HG03575 (cell line): Measurements from ENCODE around the gene IRX1.

Experiments used
- ATAC-seq: cut with Tn5 transposase; IDR thresholded peaks from one replicate; pipeline ENCODE4 v1.9.1; 2021; ENCODE audit not compliant: unreplicated experiment, insufficient number of reproducible peaks, low FRiP score; ENCODE audit errors: extremely low read depth

IRX1 gene

GRCh38 chr5:3595006-3595961 is at the start of gene IRX1:
Gene IRX1 (plus strand): TSS chr5:3595832. CDS start chr5:3596106, 274 bp downstream.
- ATAC-seq = no peak

- ATAC-seq = no peak
Measured at GRCh38 chr5:3546028-3546427, 49.6 kb upstream of the IRX1 start.

DNA sequence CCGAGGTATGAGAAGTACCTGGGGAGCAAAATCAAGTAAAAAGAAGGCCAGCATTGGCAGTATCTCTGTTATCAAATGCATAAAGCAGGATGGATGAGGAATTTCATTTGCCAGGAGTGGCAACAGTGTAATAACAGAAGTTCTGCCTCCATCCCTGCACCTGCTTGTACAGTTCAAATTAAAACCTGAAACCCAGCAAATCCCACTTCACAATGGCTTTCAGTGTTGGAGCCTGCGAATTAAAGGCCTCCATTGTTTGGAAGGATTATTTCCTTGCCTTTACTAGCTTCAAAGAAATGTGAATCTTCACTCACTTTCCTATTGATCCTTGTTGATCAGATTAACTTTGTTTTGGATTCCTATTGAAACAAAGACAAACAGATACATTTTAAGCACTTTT is 31.5 kb upstream of the IRX1 start:
- ATAC-seq = no peak

GRCh38 chr5:3564827-3565518 is 30.7 kb upstream of the IRX1 start:
- no peak for ATAC-seq

DNA sequence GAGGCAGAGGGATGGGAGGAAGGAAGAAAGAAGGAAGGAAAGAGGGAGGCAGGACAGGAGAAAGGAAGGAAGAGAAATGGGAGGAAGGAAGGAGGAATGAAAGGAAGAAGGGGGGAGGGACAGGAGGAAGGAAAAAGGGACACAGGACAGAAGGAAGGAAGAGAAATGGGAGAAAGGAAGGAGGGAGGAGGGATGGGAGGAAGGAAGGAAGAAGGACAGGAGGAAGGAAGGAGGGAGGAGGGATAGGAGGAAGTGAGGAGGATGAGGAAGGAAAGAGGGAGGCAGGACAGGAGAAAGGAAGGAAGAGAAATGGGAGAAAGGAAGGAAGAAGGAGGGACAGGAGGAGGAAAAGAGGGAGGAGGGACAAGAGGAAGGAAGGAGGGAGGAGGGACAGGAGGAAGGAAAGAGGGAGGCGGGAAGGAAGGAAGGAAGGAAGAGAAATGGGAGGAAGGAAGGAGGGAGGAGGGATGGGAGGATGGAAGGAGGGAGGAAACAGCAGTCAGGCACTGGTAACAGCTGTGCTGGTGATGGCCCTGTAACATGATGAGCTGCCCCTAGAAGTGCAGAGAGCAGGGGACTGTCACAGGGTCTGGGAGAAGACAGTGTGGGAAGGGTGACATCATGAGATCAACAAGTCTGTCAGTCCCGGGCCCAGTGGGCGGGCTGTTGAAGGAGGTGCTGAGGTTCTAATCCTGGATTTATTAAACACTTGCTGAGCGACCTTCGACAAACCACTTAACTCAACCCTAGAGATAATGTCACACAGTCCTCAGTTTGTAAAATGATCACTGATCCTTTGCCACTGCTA is 10.7 kb upstream of the IRX1 start:
- ATAC-seq = no peak

DNA sequence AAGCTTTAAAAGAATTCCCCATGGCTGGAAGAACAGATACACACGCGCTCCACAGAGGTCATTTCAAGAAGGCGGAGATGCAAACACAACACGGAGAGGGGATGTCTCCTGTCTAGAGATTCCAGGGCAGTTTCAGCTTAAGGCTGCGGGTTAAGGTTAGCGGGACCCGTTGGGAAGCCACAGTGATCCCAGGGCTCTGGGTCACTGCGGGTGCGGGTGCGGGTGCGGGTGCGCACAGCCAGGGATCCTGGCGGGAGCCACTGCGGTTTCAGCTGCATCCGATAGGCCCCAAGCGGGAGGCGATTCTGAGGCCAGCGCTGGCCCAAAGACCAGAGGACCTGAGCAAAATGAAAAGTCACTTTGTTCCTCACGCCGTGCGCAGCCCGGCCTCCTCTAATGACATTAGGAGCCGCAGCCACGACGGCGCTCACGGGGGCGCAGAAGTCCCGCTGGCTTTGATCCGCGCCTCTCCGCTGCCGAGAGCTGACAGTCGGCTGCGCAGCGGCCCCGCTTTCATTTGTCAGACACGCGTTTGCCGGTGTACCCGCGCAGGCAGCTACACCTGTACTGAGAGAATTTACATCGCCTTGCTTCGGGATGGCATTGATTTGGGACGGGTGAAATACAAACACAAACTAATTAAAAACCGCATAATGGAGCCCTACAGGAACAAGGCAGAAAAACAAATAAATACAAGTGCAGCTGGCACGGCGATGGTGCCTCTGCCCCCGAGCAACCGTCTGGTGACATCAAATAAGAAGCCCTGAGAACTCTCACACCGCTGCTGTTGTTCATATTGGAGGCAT is 5.3 kb upstream of the IRX1 start:
- no peak for ATAC-seq

- no peak for ATAC-seq
Measured at GRCh38 chr5:3590967-3591900, 4.4 kb upstream of the IRX1 start.

- ATAC-seq = no peak
Measured at GRCh38 chr5:3592298-3592697, 3.3 kb upstream of the IRX1 start.

DNA sequence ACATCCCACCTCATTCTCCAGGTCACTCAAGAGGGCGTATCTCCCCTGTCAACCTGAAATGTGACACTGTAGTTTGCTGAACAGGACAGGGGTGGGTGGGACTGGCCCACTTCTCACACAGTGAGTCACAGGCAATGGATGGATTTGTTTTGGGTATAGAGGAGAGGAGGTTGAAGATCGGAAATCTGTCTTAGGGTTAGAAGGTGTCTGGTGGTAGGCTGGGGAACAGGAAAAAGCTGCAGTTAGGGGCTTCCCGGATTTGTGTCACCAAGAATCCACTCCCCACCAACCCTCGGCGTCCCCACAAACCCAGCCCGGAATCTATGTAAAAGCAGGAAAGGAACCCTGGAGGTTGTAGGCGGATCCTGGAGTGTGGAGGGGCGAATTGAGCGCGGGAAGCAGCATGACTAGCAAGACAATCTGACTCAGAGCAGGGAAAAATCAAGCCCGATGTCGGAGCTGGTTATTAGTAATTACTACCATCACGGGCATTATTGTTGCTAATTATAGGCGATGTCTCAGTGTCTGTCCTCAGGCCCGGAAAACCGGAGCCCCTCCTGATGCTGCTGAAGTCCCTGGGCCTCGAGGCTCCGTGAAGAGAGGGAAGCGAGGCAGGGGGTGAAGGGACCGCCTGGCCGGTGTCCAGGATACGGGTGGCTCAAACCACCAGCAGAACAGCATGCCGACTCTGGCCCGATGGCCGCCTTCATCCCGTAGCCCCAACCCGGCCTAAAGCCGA is 1.7 kb upstream of the IRX1 start:
- ATAC-seq = no peak

DNA sequence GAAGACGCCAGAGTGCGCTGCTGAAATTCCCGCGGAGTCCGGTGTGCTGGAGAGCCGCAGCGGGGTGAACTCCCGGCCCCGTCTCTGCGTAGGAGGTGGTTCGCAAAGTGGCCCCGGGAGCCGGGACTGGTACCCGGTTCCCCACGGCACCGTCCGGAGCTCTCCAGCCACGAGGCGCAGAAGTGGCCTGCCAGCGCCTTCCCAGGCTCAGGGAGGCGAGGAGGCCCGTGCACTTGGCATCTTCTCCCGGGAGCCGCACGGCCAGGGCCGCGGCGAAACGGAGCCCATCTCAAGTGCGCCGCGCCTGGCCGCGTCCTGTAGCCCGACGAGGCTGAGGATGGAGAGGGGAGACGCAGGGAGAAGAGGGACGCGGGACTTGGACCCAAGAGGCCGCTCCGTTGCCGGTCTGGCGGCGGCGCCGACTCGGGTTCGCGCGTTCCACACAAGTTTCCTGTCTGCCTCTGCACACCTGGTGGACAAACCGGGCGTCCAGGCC is 1.1 kb upstream of the IRX1 start:
- no peak for ATAC-seq

GRCh38 chr5:3596261-3596825 is 711 bp downstream of the IRX1 start:
- no peak for ATAC-seq

DNA sequence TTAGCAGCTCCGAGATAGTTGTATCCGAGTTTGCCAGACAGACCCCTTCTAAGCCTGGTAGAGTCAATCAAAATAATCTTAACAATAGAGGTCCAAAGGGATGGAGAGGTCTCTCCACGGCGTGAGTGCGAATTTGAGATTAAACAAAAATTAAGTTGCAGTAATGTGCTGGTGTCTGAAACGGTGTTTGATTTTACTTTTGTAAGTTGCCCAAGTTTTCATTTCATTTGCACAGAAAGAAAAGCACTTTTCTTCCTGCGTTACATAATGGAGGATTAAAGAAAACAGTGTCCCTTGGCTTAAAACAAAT is 1.2 kb downstream of the IRX1 start:
- no peak for ATAC-seq

- ATAC-seq = no peak
Measured at GRCh38 chr5:3597167-3598007, 1.8 kb downstream of the IRX1 start.

DNA sequence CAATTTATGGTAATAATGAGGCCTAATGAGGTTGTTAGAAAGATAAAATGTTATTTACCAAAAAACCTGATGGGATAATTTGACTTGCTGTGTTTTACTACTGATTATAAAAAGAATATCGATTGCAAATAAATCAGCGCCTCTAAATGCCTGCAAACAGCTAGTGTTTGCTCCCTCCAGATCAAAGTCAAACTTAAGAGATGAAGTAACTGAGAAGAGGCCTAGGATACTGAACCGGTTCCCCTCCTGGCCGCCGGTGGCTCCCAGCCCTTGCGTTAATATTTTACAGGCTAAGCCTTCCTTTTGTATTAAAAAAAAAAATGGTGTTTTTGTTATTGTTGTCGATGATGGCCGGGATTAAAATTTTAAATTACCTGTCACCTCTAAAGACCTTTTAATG is 2.6 kb downstream of the IRX1 start:
- ATAC-seq = no peak

DNA sequence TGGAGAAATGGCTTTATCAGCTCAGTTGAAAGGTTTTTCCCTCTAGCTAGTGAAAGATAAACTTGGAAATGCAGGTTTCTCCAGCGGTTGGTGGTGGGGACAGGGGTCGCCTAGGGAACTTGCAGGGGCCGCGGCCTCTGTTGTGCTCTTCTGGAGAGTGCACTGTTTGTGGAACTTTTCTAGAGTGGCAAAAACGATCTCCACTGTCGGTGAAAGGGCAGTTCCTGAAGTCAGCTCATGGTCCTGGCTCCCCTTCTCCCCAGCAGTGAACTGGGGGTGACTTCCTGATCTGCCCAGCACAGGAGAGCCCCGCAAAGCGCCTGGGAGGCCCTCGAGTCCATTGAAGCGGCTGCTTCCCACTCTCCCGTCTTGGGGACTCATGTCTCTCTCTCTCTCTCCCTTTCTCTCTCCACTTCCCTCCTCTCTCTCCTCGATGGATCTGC is 3.2 kb downstream of the IRX1 start:
- no peak for ATAC-seq
